ENCODE results near the gene NALCN.

Gene NALCN

GRCh38 chr13:101065329-101065728 is 351.0 kb downstream of the NALCN start:
- no peak overlapping the region for H3K4me3 ChIP-seq (ENCODE audit: low read depth, low read length)
- TF ChIP-seq CTCF (IDR thresholded peaks at IDR 0.05; ENCODE audit: borderline replicate concordance, insufficient read depth, low read depth, low read length) = no peak

- no peak overlapping the region for H3K4me3 ChIP-seq (ENCODE audit: low read depth, low read length)
- TF ChIP-seq CTCF (IDR thresholded peaks at IDR 0.05; ENCODE audit: borderline replicate concordance, insufficient read depth, low read depth, low read length) = no peak
Measured at GRCh38 chr13:101059793-101060192, 356.5 kb downstream of the NALCN start.

GRCh38 chr13:101058841-101059240 is 357.5 kb downstream of the NALCN start:
- no peak for TF ChIP-seq CTCF (IDR thresholded peaks at IDR 0.05; ENCODE audit: borderline replicate concordance, insufficient read depth, low read depth, low read length)
- no peak overlapping the region for H3K4me3 ChIP-seq (ENCODE audit: low read depth, low read length)

- no peak overlapping the region for H3K4me3 ChIP-seq (ENCODE audit: low read depth, low read length)
- TF ChIP-seq CTCF (IDR thresholded peaks at IDR 0.05; ENCODE audit: borderline replicate concordance, insufficient read depth, low read depth, low read length) = no peak
Measured at GRCh38 chr13:101053301-101054093, 362.8 kb downstream of the NALCN start.

- TF ChIP-seq CTCF (IDR thresholded peaks at IDR 0.05; ENCODE audit: borderline replicate concordance, insufficient read depth, low read depth, low read length) = no peak
- H3K4me3 ChIP-seq (ENCODE audit: low read depth, low read length) = no peak overlapping the region
Measured at GRCh38 chr13:101049166-101049850, 367.0 kb downstream of the NALCN start.

GRCh38 chr13:101036546-101036945 is 379.8 kb downstream of the NALCN start:
- no peak for TF ChIP-seq CTCF (IDR thresholded peaks at IDR 0.05; ENCODE audit: borderline replicate concordance, insufficient read depth, low read depth, low read length)
- H3K4me3 ChIP-seq (ENCODE audit: low read depth, low read length) = no peak overlapping the region
